H9 (cell line): Measurements from ENCODE around the gene SH2D1B. TPM values are rescaled to one million over a fixed set of nuclear protein-coding genes. Genes with fewer than 3 reads are reported as not detected.
"Not testable (repeated sequence)": the region's sequence is repeated elsewhere in the genome, so short reads cannot be mapped to it uniquely, and the experiment has no call there.

ENCODE experiments used
- DNase-seq: peaks from one replicate; pipeline ENCODE4 v3.0.0-alpha.2; 2017
- H2AFZ ChIP-seq: one replicate; pipeline ENCODE4 v1.6.1; 2013; ENCODE audit warnings: mild to moderate bottlenecking, low read length, control low read depth, moderate library complexity
- H2AK5ac ChIP-seq: 2 replicates; pipeline ENCODE4 v1.6.1; 2013; ENCODE audit warnings: low read length, control low read depth, mixed read lengths; ENCODE audit not compliant: insufficient read length
- H2BK120ac ChIP-seq: one replicate; pipeline ENCODE4 v1.6.1; 2013; ENCODE audit warnings: low read depth, mild to moderate bottlenecking, low read length, control low read depth, inconsistent platforms; ENCODE audit not compliant: poor library complexity, severe bottlenecking
- H2BK12ac ChIP-seq: 2 replicates; pipeline ENCODE4 v1.6.1; 2013; ENCODE audit warnings: low read length, control low read depth, mixed read lengths, low read depth; ENCODE audit not compliant: insufficient read length
- H2BK15ac ChIP-seq: 2 replicates; pipeline ENCODE4 v1.6.1; 2013; ENCODE audit warnings: low read depth, low read length, control low read depth
- H2BK20ac ChIP-seq: one replicate; pipeline ENCODE4 v1.6.1; 2013; ENCODE audit warnings: low read depth, mild to moderate bottlenecking, low read length, control low read depth, inconsistent platforms; ENCODE audit not compliant: poor library complexity, severe bottlenecking
- H2BK5ac ChIP-seq: 2 replicates; pipeline ENCODE4 v1.6.1; 2013; ENCODE audit warnings: low read length, control low read depth, mixed read lengths; ENCODE audit not compliant: insufficient read length
- H3K14ac ChIP-seq: 2 replicates; pipeline ENCODE4 v1.6.1; 2013; ENCODE audit warnings: low read length, control low read depth; ENCODE audit not compliant: insufficient read depth
- H3K18ac ChIP-seq: 2 replicates; pipeline ENCODE4 v1.6.1; 2013; ENCODE audit warnings: low read depth, mild to moderate bottlenecking, mixed read lengths, low read length, control low read depth; ENCODE audit not compliant: insufficient read length
- H3K23ac ChIP-seq: 2 replicates; pipeline ENCODE4 v1.6.1; 2013; ENCODE audit warnings: low read length, control low read depth, mixed read lengths, low read depth; ENCODE audit not compliant: insufficient read length
- H3K23me2 ChIP-seq: 2 replicates; pipeline ENCODE4 v1.6.1; 2013; ENCODE audit warnings: low read depth, mild to moderate bottlenecking, mixed read lengths, low read length, control low read depth; ENCODE audit not compliant: insufficient read length, poor library complexity, severe bottlenecking
- H3K27ac ChIP-seq: 2 replicates; pipeline ENCODE4 v1.5.1; 2013; ENCODE audit warnings: low read length, control low read depth, mixed read lengths, low read depth; ENCODE audit not compliant: insufficient read length
- H3K27me3 ChIP-seq: 2 replicates; pipeline ENCODE4 v1.6.1; 2013; ENCODE audit warnings: low read length, control low read depth, inconsistent platforms; ENCODE audit not compliant: insufficient read depth
- H3K4ac ChIP-seq: 2 replicates; pipeline ENCODE4 v1.6.1; 2013; ENCODE audit warnings: low read depth, mild to moderate bottlenecking, control low read depth, inconsistent platforms, low read length, moderate library complexity
- H3K4me1 ChIP-seq: 2 replicates; pipeline ENCODE4 v1.6.1; 2013; ENCODE audit warnings: low read length, control low read depth, inconsistent platforms; ENCODE audit not compliant: insufficient read depth
- H3K4me2 ChIP-seq: 2 replicates; pipeline ENCODE4 v1.6.1; 2013; ENCODE audit warnings: low read length, control low read depth, mixed read lengths; ENCODE audit not compliant: insufficient read length, insufficient read depth
- H3K56ac ChIP-seq: 2 replicates; pipeline ENCODE4 v1.6.1; 2013; ENCODE audit warnings: low read depth, mild to moderate bottlenecking, mixed read lengths, low read length, control low read depth; ENCODE audit not compliant: insufficient read length
- H3K79me1 ChIP-seq: 2 replicates; pipeline ENCODE4 v1.6.1; 2013; ENCODE audit warnings: low read depth, mild to moderate bottlenecking, moderate library complexity, low read length, control low read depth, inconsistent platforms; ENCODE audit not compliant: insufficient read depth, poor library complexity, severe bottlenecking
- H3K79me2 ChIP-seq: 2 replicates; pipeline ENCODE4 v1.6.1; 2013; ENCODE audit warnings: low read length, control low read depth, inconsistent platforms; ENCODE audit not compliant: insufficient read depth
- H3K9ac ChIP-seq: 2 replicates; pipeline ENCODE4 v1.6.1; 2013; ENCODE audit warnings: low read length, control low read depth, mixed read lengths; ENCODE audit not compliant: insufficient read length; ENCODE audit errors: extremely low read depth
- H3K9me3 ChIP-seq: one replicate; pipeline ENCODE4 v1.6.1; 2013; ENCODE audit warnings: low read depth, low read length, inconsistent platforms; ENCODE audit not compliant: control insufficient read depth
- H3T11ph ChIP-seq: one replicate; pipeline ENCODE4 v1.6.1; 2013; ENCODE audit warnings: mild to moderate bottlenecking, low read length, control low read depth, inconsistent platforms
- H4K20me1 ChIP-seq: one replicate; pipeline ENCODE4 v1.6.1; 2013; ENCODE audit not compliant: control insufficient read depth, insufficient read length, insufficient read depth
- H4K5ac ChIP-seq: 2 replicates; pipeline ENCODE4 v1.6.1; 2013; ENCODE audit warnings: low read depth, mild to moderate bottlenecking, mixed read lengths, low read length, control low read depth; ENCODE audit not compliant: insufficient read length
- H4K8ac ChIP-seq: replicated peaks from 2 replicates; pipeline ENCODE4 v1.6.1; 2013; ENCODE audit warnings: low read length, control low read depth, mixed read lengths, low read depth; ENCODE audit not compliant: insufficient read length
- H4K91ac ChIP-seq: 2 replicates; pipeline ENCODE4 v1.6.1; 2013; ENCODE audit warnings: low read depth, mild to moderate bottlenecking, moderate library complexity, mixed read lengths, low read length, control low read depth; ENCODE audit not compliant: insufficient read length
- H3K27ac Mint-ChIP-seq, 3 experiments: 2 replicates in 2 of 3; 3 replicates in 1 of 3; pipeline ENCODE4 v1.8.0; 2020 to 2021; ENCODE audit warnings: mixed read lengths in 3 of 3, mild to moderate bottlenecking in 1 of 3, moderate library complexity in 1 of 3
- H3K27me3 Mint-ChIP-seq: 2 replicates; pipeline ENCODE4 v1.8.0; 2021; ENCODE audit warnings: low read depth, mild to moderate bottlenecking, moderate library complexity, mixed read lengths
- H3K36me3 Mint-ChIP-seq, 3 experiments: 2 replicates in 2 of 3; 3 replicates in 1 of 3; pipeline ENCODE4 v1.8.0; 2020 to 2021; ENCODE audit warnings: low read depth in 3 of 3, mixed read lengths in 3 of 3; ENCODE audit not compliant: insufficient read depth in 1 of 3
- H3K4me1 Mint-ChIP-seq, 2 experiments: 2 replicates each; pipeline ENCODE4 v1.8.0; 2020; ENCODE audit warnings: mixed read lengths in 2 of 2
- H3K4me3 Mint-ChIP-seq, 2 experiments: 2 replicates in 1 of 2; 3 replicates in 1 of 2; pipeline ENCODE4 v1.8.0; 2020 to 2021; ENCODE audit warnings: mild to moderate bottlenecking in 2 of 2, mixed read lengths in 2 of 2, moderate library complexity in 1 of 2
- H3K9me3 Mint-ChIP-seq, 2 experiments: 2 replicates in 1 of 2; 3 replicates in 1 of 2; pipeline ENCODE4 v1.8.0; 2020; ENCODE audit warnings: mild to moderate bottlenecking in 2 of 2, mixed read lengths in 2 of 2, moderate library complexity in 1 of 2
- WGBS: extraction: QIAGEN DNeasy Blood & Tissue Kit; methylation state at CpG from one replicate; pipeline ENCODE4 v1.1.7; 2013; ENCODE audit warnings: missing lambda C conversion rate, low lambda C conversion rate, mixed read lengths; ENCODE audit not compliant: insufficient read length; ENCODE audit errors: extremely low coverage; 5-methylcytosine and 5-hydroxymethylcytosine counted together
- total RNA-seq: library from RNA; stranded (reverse); gene quantifications from 2 replicates; pipeline ENCODE4 v1.2.1, GENCODE V29; 2021

The SH2D1B gene
- total RNA-seq, 1 experiment from 2014 or later = not detected

GRCh38 chr1:162418584-162418983 lies 6.6 kb upstream of the SH2D1B start:
- not testable (repeated sequence) for H2BK12ac ChIP-seq, H2AK5ac ChIP-seq, H3K9ac ChIP-seq, H3K4ac ChIP-seq, H3K27ac Mint-ChIP-seq, H3K79me1 ChIP-seq, H4K91ac ChIP-seq, H3K14ac ChIP-seq, H2BK5ac ChIP-seq, DNase-seq, H3K23ac ChIP-seq, H3K27me3 Mint-ChIP-seq, H3K4me1 ChIP-seq, H4K8ac ChIP-seq, H3T11ph ChIP-seq, H2BK20ac ChIP-seq, H3K18ac ChIP-seq, H3K4me3 Mint-ChIP-seq, H3K4me2 ChIP-seq, H3K4me1 Mint-ChIP-seq, H3K27ac ChIP-seq, H3K56ac ChIP-seq, H2BK120ac ChIP-seq, H4K5ac ChIP-seq, H2AFZ ChIP-seq, H3K79me2 ChIP-seq, H2BK15ac ChIP-seq, H4K20me1 ChIP-seq, H3K9me3 ChIP-seq, H3K23me2 ChIP-seq, H3K36me3 Mint-ChIP-seq, H3K27me3 ChIP-seq
- no CpG with 5 or more reads among the region's 7 CpGs for WGBS
- H3K9me3 Mint-ChIP-seq = peaks cover 11 to 14% of the 10 kb centered on the region in 2 experiments; a peak in 4 of 5 replicates
